Activated gamma-delta T cell treated with Interleukin-2 at 50 U/mL for 16 hours (primary cell): ENCODE data around the gene NOP16.
A peak's percentile ranks its signal among the peaks of the same experiment; 100 is the strongest.

Experiments used
- DNase-seq: peaks from one replicate; pipeline ENCODE4 v3.0.0-alpha.2; 2020

The NOP16 gene, protein sequence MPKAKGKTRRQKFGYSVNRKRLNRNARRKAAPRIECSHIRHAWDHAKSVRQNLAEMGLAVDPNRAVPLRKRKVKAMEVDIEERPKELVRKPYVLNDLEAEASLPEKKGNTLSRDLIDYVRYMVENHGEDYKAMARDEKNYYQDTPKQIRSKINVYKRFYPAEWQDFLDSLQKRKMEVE

DNA sequence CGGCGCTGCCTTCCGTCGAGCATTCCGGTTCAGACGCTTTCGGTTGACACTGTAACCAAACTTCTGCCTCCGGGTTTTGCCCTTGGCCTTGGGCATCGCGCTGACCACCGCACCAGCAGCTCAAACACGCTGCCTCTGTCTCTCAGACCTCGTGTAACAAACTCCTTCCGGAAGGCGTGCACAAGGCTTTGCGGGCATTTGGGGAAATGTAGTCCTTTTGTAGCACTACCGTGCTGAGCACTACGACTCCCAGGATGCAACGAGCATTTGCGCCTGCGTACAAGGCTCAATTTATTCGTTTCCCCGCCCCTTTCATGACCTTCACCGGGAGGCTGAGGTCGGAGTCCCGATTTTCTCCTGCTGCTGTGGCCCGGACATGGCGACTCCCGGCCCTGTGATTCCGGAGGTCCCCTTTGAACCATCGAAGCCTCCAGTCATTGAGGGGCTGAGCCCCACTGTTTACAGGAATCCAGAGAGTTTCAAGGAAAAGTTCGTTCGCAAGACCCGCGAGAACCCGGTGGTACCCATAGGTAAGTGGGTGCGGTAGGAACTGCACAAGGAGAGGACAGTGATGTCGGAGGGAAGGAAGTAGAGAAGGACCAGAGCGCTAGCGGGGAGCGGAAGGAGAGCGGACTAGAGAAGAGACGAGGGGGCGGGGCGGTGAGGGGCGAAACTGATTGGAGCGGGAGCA lies at the start of gene NOP16, which contains the start of gene HIGD2A:
NOP16 (minus strand) TSS at position 155 of the 691 bp plus-strand sequence; CDS start at position 96, 59 bp downstream.
HIGD2A (plus strand) TSS at position 308 of the 691 bp plus-strand sequence; CDS start at position 377, 69 bp downstream.
- DNase-seq, result peak; percentile 100

DNA sequence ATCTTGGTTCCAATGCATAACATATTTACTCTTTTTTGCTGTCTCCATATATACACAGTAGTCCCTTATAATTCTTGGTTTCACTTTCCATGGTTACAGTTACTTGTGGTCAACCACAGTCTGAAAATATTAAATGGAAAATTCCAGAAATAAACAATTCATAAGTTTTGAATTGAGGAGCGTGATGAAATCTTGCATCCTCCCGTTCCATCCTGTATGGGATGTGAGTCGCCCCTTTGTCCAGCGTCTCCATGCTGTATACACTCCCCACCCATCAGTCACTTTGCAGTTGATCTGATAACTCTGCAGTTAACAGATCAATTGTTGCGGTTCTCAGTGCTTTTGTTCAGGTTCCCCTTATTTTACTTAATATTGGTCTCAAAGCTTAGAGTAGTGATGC lies 48.3 kb upstream of the NOP16 start:
- DNase-seq, result no peak

GRCh38 chr5:176432707-176433106 lies 44.3 kb upstream of the NOP16 start:
- no peak for DNase-seq

DNA sequence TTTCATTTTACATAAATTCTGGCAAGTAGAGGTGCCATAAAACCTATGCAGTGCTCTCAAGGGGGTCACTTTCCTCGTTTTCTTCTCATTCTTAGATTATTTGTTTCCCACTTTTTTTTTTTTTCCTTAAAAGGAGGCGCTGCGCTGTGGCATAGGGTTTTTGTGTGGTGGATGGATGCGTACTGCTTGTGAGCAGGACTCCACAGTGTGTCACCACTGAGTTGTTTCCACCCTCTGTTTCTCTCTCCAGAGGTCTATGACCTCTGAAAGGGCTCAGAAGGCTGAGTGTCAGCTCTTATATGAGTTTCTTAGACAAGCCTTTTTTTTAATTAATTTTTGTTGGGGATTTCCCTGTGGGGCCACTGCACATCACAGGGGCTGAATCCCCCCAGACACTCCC lies 41.6 kb upstream of the NOP16 start:
- no peak for DNase-seq

GRCh38 chr5:176427971-176428370 lies 39.6 kb upstream of the NOP16 start:
- no peak for DNase-seq

DNA sequence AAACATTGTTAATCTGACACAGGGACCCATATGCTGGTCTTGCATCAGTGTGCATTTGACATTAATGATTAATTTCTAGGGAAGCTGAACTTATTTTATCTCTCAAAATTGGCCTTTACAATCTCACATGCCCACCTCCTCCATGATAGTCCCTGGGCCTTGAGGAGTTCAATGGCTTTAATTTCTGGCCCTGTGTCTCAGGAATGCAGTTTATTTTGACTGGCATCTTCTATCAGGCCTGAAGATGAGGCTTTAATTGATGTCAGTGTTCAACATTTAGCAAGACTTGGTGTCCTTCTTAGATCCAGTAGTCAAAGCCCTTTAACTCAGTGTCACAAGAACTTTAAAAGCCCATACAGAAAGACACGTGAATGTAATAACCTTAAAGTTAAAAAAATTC lies 38.5 kb upstream of the NOP16 start:
- no peak for DNase-seq

GRCh38 chr5:176425791-176426190 lies 37.4 kb upstream of the NOP16 start:
- DNase-seq, result no peak

- no peak for DNase-seq
These were observed 36.7 kb upstream of the NOP16 start for GRCh38 chr5:176425138-176425537.

DNA sequence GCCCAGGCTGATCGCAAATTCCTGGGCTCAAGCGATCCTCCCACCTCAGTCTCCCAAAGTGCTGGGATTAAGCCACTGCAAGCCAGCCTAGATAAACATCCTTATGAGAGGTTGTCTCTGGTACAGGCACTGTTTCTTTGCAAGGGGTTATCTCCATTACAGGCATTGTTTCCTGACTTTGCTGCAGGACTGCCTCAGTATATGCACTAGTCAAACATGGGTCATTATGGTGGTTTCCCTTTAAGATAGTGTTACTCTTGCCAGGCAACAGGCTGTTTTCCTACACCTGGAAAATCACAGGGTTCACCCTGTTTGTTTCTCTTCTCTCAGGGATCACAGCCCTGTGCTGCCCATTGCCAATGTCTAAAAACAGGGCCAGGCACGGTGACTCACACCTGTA lies 35.8 kb upstream of the NOP16 start:
- DNase-seq, result no peak

DNA sequence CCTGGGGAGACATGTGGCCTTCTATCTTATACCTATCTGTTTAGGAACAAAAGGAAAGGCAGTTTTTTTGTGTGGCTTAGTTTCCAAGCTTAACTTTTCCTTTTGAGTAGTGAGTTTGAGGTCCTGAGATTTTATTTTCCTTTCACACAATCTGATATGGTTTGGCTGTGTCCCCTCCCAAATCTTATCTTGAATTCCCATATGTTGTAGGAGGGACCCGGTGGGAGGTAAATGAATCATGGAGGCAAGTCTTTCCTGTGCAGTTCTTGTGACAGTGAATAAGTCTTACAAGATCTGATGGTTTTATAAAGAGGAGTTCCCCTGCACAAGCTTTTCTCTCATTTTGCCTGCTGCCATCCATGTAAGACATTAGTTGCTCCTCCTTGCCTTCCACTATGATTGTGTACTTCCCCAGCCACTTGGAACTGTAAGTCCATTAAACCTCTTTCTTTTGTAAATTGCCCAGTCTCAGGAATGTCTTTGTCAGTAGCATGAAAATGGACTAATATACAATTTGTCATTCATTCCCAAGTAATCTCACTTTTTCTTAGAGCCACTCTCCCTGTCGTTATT lies 32.7 kb upstream of the NOP16 start:
- no peak for DNase-seq

DNA sequence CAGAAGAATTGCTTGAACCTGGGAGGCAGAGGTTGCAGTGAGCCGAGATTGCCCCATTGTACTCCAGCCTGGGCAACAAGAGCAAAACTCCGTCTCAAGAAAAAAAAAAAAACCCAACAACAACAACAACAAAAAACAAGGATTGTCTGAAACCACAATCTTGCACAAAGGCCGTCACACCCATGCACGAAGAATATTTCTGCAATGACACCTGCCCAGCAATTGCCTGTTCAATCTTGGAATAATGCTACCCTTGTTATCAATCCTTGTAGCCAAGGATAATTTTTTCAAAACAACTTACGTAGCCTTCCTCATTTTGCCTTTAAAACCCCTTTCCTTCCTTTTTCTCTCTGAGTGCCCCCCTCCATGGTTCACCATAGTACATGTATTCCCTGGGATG lies 31.7 kb upstream of the NOP16 start:
- DNase-seq, result no peak

GRCh38 chr5:176418251-176418650 lies 29.9 kb upstream of the NOP16 start:
- DNase-seq, result no peak

DNA sequence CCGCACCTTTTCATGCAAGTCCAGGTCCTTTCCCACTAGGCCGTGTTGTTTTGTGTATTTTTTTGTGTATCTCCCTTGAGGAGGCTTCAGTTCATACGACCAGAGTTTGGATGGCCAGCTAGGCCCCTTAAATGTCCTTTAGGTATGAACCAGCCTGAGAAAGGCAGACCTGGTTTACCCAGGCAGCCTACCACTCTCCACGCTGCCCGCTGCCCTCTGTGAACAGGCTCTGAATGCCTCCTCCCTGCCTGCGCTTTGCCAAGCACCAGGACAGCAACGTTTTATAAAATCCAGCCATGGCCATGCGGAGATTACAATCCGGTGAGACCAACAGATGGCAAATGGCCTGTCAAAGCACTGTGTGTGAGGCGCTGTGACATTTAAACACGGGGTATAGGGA lies 28.6 kb upstream of the NOP16 start:
- DNase-seq, result no peak

GRCh38 chr5:176415952-176416924 lies 27.8 kb upstream of the NOP16 start, which contains the start of gene CLTB:
Gene CLTB (minus strand): TSS chr5:176416539. CDS start chr5:176416363, 176 bp downstream.
- DNase-seq, result peak; percentile 89

DNA sequence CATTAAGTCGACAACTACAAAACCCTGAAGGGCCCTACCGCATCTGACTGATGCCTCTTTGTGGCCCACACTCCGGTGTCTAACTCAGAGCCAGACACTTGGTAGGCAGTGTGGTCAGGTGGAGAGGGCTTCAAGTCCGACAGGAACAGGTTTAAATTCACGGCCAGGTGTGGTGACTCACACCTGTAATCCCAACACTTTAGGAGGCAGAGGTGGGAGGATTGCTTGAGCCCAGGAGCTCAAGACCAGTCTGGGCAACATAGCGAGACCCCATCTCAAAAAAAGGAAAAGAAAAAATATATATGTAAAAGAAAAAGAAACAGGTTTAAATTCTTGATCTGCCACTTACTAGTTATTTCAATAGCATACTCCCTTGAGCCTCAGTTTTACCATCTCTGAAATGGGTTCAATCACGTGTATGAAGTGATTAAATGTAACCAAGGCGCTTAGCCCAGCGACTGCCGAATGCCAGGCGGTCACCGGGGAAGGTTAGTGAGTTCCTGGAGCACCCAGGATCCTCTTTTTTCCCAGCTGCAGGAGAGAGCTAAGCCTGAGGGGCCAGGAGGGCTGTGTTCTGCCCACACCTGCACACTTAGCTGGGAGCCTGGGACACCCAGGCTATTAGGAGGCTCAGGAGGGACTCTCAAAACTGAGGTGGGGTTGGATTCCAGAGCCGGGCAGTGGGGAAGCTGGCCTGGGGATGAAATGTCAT lies 27.0 kb upstream of the NOP16 start:
- no peak for DNase-seq

DNA sequence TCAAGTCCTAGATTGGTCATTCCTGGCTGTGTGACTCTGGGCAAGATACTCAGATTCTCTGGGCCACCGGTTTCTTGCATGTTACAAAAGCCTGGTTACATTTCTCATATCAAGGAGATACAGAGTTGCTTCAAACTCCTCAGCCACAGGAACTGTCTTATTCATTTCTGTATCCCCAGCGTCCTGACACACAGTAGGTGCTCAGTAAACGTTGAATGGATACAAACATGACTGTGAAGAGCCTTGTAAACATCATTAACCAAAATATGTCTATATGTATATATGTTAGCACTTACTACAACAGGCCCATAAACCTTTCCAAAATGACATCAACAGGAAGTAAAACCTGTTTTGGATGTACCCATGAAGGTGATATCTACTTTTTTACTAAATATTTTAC lies 26.3 kb upstream of the NOP16 start:
- no peak for DNase-seq

DNA sequence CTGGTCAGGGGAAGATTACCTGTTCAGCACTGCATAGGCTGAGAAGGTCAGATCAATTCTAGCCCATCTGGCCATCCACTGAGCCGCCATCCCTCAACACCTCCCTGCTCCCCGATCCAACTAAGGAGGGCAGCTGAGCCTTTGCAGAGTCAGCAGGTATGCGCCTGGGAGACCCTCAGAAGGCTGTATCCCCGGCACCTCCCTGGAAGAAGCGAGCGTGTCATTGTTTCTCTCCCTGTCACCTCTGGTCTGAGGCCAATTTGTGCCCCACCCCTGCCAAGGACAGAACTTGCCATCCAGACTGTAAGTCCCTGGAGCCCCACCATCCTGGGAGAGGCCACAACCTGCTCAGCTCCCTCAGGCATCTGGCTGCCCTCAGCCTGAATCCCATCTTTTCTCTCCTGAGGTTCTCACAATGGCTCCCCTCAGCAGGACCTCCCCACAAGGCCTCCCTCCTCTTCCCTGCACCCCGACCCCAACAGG lies 25.4 kb upstream of the NOP16 start:
- DNase-seq, result no peak

GRCh38 chr5:176413255-176413565 lies 24.8 kb upstream of the NOP16 start:
- no peak for DNase-seq

DNA sequence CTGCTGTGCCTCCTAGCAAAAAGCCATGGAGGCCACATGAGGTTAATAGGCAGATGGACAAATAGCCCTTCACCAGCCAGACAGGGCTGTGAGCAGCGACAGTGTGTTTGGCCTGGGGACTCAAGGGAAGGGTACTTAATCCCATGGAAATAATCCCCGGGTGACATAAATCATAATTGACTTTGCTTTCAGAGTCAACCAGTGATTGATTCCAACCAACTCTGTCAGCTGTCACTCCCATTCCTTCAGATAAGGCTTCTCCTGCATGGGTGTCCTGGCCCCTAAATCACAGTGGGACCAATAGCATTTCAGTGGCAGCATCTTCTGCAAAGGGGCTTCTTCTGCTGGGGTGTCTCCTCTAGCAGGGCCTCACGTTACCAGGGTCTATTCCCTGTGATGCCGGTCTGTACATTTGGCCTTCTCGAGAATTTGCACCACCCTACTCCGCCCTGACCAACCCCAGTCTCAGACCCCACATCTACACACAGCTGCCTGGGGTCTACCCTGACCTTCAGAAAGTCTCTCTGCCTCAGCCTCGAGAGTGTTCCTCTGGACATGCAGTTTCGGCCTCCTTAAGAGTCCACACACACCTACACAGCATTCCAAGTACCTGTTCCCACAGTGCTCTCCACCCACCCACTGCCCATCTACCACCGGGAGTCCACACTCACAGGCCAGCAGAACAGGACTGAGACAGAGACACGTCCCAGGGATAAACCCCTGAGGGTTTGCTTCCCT lies 24.3 kb upstream of the NOP16 start:
- no peak for DNase-seq

DNA sequence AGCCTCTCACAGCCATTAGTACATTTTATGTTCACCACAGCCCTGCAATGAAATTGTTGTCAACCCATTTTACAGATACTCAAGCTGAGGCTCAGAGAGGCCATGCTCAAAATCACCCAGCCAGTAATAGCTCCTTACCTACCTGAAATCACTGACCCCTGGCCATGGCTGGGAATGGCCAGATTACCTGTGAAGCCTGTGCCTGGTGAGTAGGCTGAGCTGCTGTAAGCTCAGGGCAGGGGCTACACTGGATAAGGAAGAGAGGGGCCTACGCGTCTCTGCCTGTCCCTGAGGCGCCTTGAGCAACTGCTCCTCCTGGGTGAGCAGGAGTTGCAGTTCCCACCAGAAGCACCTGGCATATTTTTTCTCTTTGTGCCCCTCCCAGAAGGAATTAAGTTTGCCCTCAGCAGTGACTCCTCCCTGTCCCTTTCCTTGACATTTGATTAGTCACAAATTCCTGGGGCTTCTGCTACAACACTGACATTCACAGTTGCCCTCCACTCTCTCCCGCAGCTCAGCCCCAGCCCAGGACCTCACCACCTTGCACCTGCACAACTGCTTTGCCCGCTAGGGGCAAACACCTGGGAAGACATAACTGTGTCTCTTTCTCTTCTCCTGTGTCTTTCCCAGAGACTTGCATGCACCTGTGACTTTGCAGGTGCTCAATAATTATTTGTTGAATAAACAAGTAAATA lies 22.2 kb upstream of the NOP16 start:
- no peak for DNase-seq

DNA sequence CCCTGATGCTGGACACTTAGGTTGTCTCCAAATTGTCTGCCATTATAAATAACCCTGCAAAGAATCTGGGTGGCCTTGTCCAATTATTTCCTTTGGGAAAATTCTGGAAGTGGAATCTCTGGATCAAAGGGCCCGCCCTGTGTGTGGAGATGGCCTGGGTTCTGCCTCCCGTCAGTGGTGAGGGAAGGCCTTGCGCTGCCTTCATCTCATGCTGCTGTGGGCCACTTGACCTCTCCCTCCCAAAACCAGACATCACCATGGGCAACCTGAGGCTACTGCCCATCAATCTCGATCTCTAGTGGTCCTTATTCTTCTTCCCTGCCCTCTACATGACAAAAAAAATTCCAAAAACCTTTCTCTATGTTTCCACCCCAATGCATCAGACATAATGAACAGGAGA lies 21.4 kb upstream of the NOP16 start:
- DNase-seq, result no peak
